CD4-positive, alpha-beta T cell (primary cell): ENCODE results near the gene MGST3. TPM values are rescaled to one million over a fixed set of nuclear protein-coding genes. Genes with fewer than 3 reads are reported as not detected.
"Not testable (repeated sequence)": the region's sequence is repeated elsewhere in the genome, so short reads cannot be mapped to it uniquely, and the experiment has no call there.

ENCODE experiments used
- ATAC-seq: fragments of 200-7000 bp; cut with Tn5 transposase; one replicate; pipeline ENCODE4 v1.10.0; 2022; ENCODE audit warnings: mild to moderate bottlenecking; ENCODE audit not compliant: poor library complexity
- CTCF ChIA-PET: fragments of 350-600 bp; sonication (Branson Sonifier 250); formaldehyde crosslinking; loops from one replicate; lab custom pipeline; 2021; ENCODE audit warnings: antibody characterized with exemption, inconsistent platforms; lab: Charles Lee
- POLR2A ChIA-PET: fragments of 350-600 bp; sonication (Branson Sonifier 250); formaldehyde crosslinking; loops from one replicate; lab custom pipeline; 2021; ENCODE audit warnings: antibody characterized with exemption, inconsistent platforms; lab: Charles Lee
- DNase-seq, 14 experiments: peaks; one replicate each; pipeline ENCODE4 v3.0.0-alpha.2; 2013 to 2020; ENCODE audit warnings: mixed read lengths in 2 of 14
- H3K27ac ChIP-seq, 2 donors: one replicate each; pipeline versions ENCODE4 v1.5.1 to v1.7.0; 2013; ENCODE audit warnings: low read length in 2 of 2, low read depth in 1 of 2, mild to moderate bottlenecking in 1 of 2
- H3K27me3 ChIP-seq, 2 experiments: 1 replicate in 1 of 2; 2 replicates in 1 of 2; pipeline versions ENCODE4 v1.6.1 to v1.7.0; 2013; ENCODE audit warnings: low read length in 2 of 2, control low read depth in 1 of 2, mild to moderate bottlenecking in 1 of 2, moderate library complexity in 1 of 2; ENCODE audit not compliant: insufficient read depth in 2 of 2, control insufficient read depth in 1 of 2
- H3K36me3 ChIP-seq: one replicate; pipeline ENCODE4 v1.6.1; 2013; ENCODE audit warnings: low read length, control low read depth; ENCODE audit not compliant: insufficient read depth
- H3K4me1 ChIP-seq: one replicate; pipeline ENCODE4 v1.6.1; 2013; ENCODE audit warnings: low read length, control low read depth; ENCODE audit not compliant: insufficient read depth
- H3K4me3 ChIP-seq: one replicate; pipeline ENCODE4 v1.5.1; 2013; ENCODE audit warnings: mild to moderate bottlenecking, low read length, moderate library complexity
- H3K9me3 ChIP-seq, 2 experiments: 1 replicate in 1 of 2; 2 replicates in 1 of 2; pipeline versions ENCODE4 v1.6.1 to v1.7.0; 2013; ENCODE audit warnings: low read length in 2 of 2, mild to moderate bottlenecking in 2 of 2, control low read depth in 1 of 2, moderate library complexity in 1 of 2; ENCODE audit not compliant: control insufficient read depth in 1 of 2, insufficient read depth in 1 of 2
- H3K27ac Mint-ChIP-seq: one replicate; pipeline ENCODE4 v1.8.0; 2020; ENCODE audit warnings: mixed read lengths
- H3K27me3 Mint-ChIP-seq: one replicate; pipeline ENCODE4 v1.8.0; 2021; ENCODE audit warnings: mixed read lengths
- H3K36me3 Mint-ChIP-seq: one replicate; pipeline ENCODE4 v1.8.0; 2021; ENCODE audit warnings: low read depth, mixed read lengths
- H3K4me1 Mint-ChIP-seq: one replicate; pipeline ENCODE4 v1.8.0; 2021; ENCODE audit warnings: low read depth, mixed read lengths
- H3K4me3 Mint-ChIP-seq: one replicate; pipeline ENCODE4 v1.8.0; 2020; ENCODE audit warnings: mild to moderate bottlenecking, mixed read lengths
- H3K9me3 Mint-ChIP-seq: one replicate; pipeline ENCODE4 v1.8.0; 2020; ENCODE audit warnings: mixed read lengths
- CTCF ChIP-seq: fragments of 200-600 bp; IDR thresholded peaks from one replicate; pipeline ENCODE4 v1.8.0; 2022; ENCODE audit warnings: antibody characterized with exemption, mild to moderate bottlenecking
- intact Hi-C, 2 experiments: fragments of 100-400 bp; cut with DNase I in 1 of 2; cut with micrococcal nuclease in 1 of 2; formaldehyde crosslinking; loops; one replicate each; pipeline versions ENCODE4 v1.15.1 to v1.9.0; 2023 to 2025; cut with DNase I, micrococcal nuclease
- total RNA-seq, 174 experiments: library from RNA in 2 of 174; stranded (reverse) in 2 of 174; gene quantifications; one replicate each; pipeline ENCODE4 v1.2.3 and lab custom pipeline; 2021 to 2026

MGST3 gene
- total RNA-seq, 2 experiments from 2014 or later = 22.0 to 23.5 TPM

- H3K27ac ChIP-seq = no peak overlapping the region
- no peak for TF ChIP-seq CTCF
- no peak overlapping the region for H3K4me3 ChIP-seq
- no peak for ATAC-seq
- DNase-seq = no peak
- H3K9me3 Mint-ChIP-seq = no peaks in the 10 kb centered on the region
- peaks cover 26% of the 10 kb centered on the region for H3K4me1 Mint-ChIP-seq
- intact Hi-C loops = no loop called here
- peaks cover 26% of the 10 kb centered on the region for H3K36me3 ChIP-seq
- H3K4me1 ChIP-seq = peaks cover 11% of the 10 kb centered on the region
- ChIA-PET POLR2A (no interaction called here), CTCF (no interaction called here)
- no peaks in the 10 kb centered on the region for H3K27me3 ChIP-seq
- no peak overlapping the region for H3K27ac Mint-ChIP-seq
- H3K9me3 ChIP-seq = no peaks in the 10 kb centered on the region
- H3K36me3 Mint-ChIP-seq = peaks cover 43% of the 10 kb centered on the region
- H3K4me3 Mint-ChIP-seq = no peak overlapping the region
- H3K27me3 Mint-ChIP-seq = no peaks in the 10 kb centered on the region
Measured at GRCh38 chr1:165648919-165649572, 18.0 kb downstream of the MGST3 start.

- CTCF ChIA-PET = no interaction called here
- Mint-ChIP-seq H3K9me3 (no peaks in the 10 kb centered on the region), H3K4me1 (peaks cover 13% of the 10 kb centered on the region), H3K27ac (no peak overlapping the region), H3K36me3 (peaks cover 62% of the 10 kb centered on the region), H3K4me3 (no peak overlapping the region), H3K27me3 (no peaks in the 10 kb centered on the region)
- no peak for ATAC-seq
- Histone ChIP-seq H3K9me3 (no peaks in the 10 kb centered on the region), H3K27me3 (no peaks in the 10 kb centered on the region), H3K27ac (no peak overlapping the region), H3K36me3 (peaks cover 43% of the 10 kb centered on the region), H3K4me3 (no peak overlapping the region), H3K4me1 (peaks cover 7% of the 10 kb centered on the region)
- POLR2A ChIA-PET = no interaction called here
- intact Hi-C loops = no loop called here
- no peak for TF ChIP-seq CTCF
- DNase-seq = no peak
Measured at GRCh38 chr1:165650981-165651625, 20.1 kb downstream of the MGST3 start.

- H3K27me3 Mint-ChIP-seq, CTCF ChIA-PET, intact Hi-C loops, ATAC-seq, H3K9me3 ChIP-seq, H3K4me1 Mint-ChIP-seq, H3K4me3 ChIP-seq, H3K9me3 Mint-ChIP-seq, H3K4me1 ChIP-seq, H3K27me3 ChIP-seq, H3K4me3 Mint-ChIP-seq, H3K27ac ChIP-seq, DNase-seq: not testable (repeated sequence)
- H3K36me3 ChIP-seq = peaks cover 64% of the 10 kb centered on the region
- Mint-ChIP-seq H3K27ac (peak overlapping the region; percentile 14), H3K36me3 (peaks cover 76% of the 10 kb centered on the region)
- POLR2A ChIA-PET = interaction anchor here (0.9 kb wide), 1 partner anchor 14 kb away, joined by 3 read pairs; no protein-coding TSS in a partner anchor
Measured at GRCh38 chr1:165658766-165659580, 27.9 kb downstream of the MGST3 start.
